HG03097 (cell line): ENCODE measurements around the gene NELFB.

Experiments
- ATAC-seq: cut with Tn5 transposase; IDR thresholded peaks from one replicate; pipeline ENCODE4 v1.9.1; 2021; ENCODE audit not compliant: unreplicated experiment, low FRiP score

The NELFB gene

DNA sequence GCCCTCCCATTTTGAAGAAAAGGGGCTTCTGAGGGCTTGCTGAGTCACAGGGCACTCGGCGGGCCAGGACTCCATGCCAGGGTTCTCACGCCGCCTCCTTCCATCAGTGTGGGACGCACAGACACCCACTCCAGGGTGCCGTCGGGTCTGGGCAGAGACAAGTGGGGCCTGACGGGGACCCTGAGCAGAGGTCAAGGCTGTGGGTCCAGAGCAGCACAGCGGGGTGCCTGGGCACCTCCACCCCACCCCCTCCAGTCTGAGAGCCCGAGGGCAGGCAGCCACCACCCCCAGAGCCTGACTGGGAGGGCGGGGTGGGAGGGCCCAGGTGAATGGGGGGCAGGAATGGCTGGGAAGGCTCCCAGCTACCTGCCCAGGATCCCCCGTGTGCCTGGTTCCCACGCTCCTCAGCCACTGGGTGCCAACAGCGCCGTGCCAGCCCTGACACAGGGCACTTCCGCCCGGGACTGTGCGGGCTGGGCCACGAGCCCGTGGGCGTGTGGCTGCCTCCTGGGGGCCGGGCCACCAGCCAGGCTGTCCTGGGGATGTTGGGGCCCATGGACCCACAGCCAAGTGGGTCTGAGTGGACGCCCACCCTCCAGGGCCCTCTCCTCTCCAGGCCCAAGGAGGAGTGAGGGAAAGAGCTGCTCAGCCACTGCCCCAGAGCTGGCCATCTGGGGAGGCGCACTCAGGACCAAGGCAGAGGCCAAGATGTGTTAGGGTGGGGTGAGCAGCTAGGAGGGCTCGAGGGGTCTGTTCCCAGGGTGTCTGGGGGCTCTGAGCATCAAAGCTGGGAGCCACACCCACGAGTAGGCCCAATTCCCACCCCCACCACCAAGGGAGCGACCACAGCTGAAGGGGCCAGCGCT lies 57.1 kb downstream of the NELFB start:
- no peak for ATAC-seq

DNA sequence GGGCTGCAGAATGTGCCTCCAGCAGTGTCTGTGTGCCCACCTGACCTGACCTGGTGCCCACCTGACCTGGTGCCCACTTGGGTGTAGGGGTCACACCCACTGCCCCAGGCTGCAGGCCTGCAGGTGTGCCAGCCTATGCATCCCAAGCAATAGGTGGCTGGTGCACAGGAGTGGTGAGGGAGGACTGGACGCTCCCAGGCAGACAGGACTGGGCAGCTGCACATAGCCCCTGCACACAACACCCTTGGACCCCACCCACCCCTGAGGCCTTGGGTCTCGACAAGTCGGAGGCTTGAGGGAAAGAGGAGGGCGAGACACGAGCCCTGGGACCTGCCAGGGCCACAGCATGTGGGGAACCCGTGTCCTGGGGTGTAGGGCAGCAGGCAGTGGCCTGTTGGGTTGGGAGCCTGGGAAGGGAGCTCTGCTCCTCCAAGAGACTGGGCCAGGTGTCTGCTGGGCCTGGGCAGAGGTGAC lies 57.8 kb downstream of the NELFB start:
- ATAC-seq, result no peak

DNA sequence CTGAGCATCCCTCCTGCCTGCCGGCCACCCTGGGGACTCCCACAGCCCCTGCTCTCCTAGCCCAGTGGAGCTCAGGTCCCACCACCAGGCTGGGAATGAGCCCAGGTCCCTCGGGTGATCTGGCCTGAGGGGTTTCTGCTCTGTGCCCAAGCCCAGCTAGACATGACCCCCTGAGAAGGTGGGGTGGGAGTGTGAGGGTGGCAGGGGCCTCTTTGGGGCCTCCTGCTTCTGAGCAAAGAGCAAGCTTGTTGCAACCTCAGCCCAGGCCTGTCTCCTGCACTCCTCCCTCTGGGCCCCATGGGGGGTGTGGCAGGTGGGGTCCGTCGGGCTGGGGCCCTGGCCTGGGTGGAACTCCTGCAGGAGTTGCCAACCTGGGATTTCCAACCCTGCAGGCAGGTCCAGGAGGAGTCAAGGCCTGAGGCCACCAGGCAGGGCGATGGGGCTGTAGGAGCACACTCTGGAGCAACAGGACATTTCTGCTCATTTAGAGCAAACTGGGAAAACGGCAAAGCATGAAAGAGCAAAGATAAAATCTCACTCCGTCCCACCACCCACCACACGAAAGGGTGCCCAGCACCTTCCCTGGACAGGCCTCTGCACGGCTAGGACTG lies 58.3 kb downstream of the NELFB start:
- ATAC-seq, result no peak

DNA sequence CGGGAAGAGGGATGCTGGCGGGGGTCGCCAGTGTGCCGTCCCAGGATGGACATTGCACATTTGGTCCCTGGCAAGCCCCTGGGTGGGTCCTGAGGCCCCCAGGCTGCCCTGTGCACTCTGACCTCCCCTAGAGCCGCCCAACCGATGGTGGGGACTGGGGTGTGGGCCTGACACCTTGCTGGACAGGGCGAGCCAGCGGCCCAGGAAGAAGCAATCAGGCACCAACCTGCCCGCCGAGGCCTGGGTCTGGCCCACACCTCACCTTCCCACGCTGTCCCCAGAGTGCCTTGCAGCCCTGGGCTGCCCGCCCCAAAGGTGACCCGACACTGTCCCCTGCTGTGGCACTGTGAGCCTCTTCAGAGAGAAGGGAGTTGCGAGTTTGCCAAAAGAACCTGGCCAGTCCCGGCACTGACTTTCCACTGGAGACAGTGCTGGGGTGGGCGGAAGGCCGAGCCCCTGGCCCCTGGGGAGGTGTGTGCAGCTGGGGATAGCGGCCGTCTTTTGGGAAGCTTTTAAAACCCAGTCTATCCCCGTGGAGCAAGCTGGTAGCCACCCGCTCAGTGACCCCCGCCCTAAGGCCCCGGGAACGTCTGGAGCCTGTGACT lies 58.9 kb downstream of the NELFB start:
- no peak for ATAC-seq

GRCh38 chr9:137314561-137315560 lies 59.7 kb downstream of the NELFB start:
- no peak for ATAC-seq

DNA sequence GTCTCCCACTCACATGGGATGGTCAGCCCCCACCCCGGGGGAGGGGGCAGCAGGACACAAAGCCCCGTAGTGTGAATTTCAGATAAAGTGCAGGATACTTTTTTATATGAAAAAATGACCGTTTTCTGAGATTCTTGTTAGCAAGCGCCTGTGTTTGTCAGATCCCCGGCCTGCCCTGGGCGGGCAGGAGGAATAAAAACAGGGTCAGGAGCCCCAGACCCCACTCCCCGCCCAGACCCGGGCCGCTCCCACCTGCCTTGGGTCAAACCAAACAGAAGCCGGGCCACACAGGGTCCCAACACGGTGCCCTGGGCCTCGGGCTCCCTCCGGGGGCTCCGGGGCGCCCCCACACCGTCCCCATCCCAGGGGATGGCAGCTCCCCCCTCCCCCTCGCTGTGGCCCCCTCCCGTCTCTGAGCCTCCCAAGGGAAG lies 60.5 kb downstream of the NELFB start:
- no peak for ATAC-seq

DNA sequence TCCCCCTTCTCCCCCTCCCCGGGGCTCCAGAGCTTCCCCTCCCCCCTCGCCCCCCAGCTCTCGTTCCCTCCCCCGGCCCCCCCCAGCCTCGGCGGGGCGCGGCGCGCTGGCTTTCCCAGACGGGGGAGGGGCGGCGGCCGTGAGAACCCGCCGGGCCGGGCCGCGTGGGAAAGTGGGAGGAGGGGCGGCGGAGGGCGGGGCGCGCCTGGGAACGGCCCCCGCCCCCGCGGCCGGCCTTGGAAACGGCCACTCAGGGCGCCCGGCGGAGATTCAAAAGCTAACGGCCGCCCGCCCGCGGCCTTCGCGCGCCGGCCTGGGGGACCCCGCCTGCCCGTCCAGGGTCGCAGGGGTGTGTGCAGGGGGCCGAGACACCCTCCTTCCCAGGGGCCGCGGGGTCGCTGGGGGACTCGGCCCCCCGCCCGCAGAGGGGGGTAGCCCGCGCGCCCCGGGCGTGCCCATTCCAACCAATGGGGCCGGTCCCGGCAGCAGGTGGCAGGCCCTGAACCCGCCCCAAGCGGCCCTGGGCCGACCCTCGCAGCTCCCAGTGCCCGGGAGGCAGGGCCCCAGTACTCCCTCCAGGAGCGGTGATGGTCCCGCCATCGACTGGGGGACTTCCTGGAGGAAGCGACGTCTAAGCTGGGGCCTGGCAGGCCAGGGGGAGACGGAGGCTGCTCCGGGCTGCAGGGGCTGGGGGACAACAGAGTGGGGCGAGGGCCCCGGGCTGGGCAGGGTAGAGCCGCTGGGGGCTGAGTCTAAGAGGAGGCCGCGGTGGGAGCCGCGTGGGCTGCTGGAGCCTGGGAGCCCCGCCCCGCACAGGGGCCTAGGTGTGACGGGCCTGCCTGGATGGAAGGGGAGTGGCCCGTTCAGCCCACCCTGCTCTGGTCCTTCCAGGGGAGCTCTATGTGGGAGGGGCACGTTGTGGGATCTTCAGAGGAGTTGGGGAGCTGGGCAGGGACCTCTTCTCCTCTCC lies 61.2 kb downstream of the NELFB start:
- ATAC-seq, result no peak

GRCh38 chr9:137317021-137317717 lies 62.0 kb downstream of the NELFB start:
- ATAC-seq, result no peak

DNA sequence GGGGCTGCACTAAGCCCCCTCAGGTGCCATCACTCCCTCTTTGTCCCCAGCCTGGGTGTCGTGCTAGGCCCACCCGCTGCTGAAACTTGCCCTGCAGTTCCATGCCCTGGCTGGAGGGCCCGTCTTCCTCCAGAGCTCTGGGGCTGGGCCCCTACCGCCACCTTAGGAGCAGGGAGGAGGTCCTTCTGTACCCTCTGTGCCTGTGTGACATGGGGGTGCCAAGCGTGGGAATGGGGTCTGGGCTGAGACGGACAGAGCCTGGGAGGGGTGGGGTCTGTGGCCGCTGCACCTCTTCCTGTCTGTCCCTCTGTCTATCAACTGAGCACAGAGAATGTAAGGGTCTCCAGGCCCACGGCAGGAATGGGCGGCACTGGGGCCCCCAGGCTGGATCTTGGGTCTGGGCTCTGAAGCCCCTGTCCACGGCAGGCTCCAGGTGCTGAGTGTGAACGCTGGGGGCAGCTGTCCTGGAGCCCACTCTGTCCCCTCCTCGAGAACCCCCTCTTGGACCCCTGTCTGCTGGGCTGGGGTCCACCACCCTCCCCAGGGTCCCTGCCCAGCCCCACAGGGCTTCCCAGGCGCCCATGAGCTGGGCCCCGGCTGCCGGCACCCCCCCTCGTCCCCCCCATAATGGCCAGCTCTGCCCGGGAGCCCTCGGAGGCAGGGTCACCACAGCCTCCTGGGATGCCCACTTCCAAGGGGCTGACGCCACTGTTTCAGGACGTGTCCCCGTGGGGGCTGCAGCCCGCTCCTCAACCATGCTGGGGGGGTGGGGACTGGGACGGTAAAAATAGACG lies 62.8 kb downstream of the NELFB start:
- no peak for ATAC-seq

DNA sequence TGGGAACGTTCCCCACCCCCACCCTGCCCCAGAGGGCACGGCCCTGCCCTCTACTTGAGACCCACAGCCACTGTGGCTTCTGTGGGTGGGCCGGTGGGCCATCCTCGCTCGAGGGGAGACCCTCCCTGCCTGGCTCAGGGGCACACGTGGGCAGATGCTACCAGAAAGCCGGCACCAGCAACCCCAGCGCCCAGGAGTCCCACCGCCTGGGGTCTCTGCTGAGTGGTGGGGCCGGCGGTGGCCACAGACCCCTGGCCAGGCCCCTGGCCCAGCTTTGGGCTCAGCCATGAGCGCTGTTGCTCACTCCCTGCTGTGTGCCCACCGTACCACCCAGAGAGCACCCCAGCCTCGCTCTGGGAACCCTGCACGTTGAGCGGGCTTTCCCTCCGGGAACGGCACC lies 63.5 kb downstream of the NELFB start:
- ATAC-seq, result no peak

DNA sequence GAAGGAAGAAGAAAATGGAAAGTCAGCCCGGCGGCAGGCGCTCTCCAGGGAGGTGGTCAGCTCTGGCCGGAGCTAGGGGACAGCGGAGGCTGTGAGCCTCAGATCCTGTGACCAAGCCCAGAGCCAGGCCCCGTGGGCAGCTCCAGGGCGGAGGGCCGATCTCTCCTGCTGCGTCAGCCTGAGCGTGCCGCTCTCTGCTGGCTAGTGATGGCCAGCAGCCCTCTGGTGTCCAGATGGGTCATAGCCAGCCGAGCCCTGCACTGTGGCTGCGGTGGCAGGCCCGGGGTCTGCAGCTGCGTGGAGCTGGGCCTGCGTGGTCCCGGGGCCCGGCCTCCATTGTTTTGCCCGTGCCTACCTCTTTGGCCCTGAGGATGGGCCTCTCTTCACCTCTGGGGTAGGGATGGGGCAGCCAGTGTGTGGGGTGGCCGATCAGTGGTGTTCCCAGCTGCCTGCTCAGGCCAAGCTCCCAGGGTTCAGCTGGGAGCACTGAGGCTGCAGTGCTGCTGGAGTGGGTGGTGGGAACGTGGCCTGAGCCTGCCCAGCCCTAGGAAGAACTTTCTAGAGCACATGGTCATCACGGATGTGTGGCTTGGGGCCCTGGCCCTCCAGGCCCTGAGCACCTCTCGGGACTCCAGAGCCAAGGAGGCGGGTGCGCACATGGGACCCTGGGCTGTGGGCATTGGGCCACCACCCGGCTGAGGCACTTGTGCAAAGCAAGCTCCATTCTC lies 64.0 kb downstream of the NELFB start:
- ATAC-seq, result no peak

- ATAC-seq, result no peak
Observed at GRCh38 chr9:137319739-137320551, 64.8 kb downstream of the NELFB start.

- ATAC-seq, result no peak
Observed at GRCh38 chr9:137320555-137321384, 65.6 kb downstream of the NELFB start.

GRCh38 chr9:137321726-137322361 lies 66.7 kb downstream of the NELFB start:
- no peak for ATAC-seq
